Measurements from ENCODE around the gene TLN1.
A peak's percentile ranks its signal among the peaks of the same experiment; 100 is the strongest.

Gene TLN1

GRCh38 chr9:35755071-35755470 is 23.1 kb upstream of the TLN1 start:
- DNase-seq (ENCODE audit: low read depth in 2 of 2): no peak

GRCh38 chr9:35754264-35754663 is 22.3 kb upstream of the TLN1 start, which contains the start of gene MSMP:
MSMP (minus strand) TSS chr9:35754276; CDS start chr9:35754129, 147 bp downstream.
- no peak for DNase-seq (ENCODE audit: low read depth in 2 of 2)

GRCh38 chr9:35753466-35753865 is 21.5 kb upstream of the TLN1 start:
- DNase-seq (ENCODE audit: low read depth in 2 of 2): no peak

- no peak for DNase-seq (ENCODE audit: low read depth in 2 of 2)
Observed at GRCh38 chr9:35750256-35750531, 18.2 kb upstream of the TLN1 start.

GRCh38 chr9:35749515-35750255 is 17.7 kb upstream of the TLN1 start:
- peak in 1 of 2 donors; percentile 33 for DNase-seq (ENCODE audit: low read depth in 2 of 2)

- DNase-seq (ENCODE audit: low read depth in 2 of 2): peak in 1 of 2 donors; percentile 51
Observed at GRCh38 chr9:35748858-35749514, 17.0 kb upstream of the TLN1 start, which contains the start of the genes GBA2 and RGP1. GBA2 (minus strand) TSS chr9:35749228; CDS start chr9:35748704, 524 bp downstream. RGP1 (plus strand) TSS chr9:35749287; CDS start chr9:35749756, 469 bp downstream.

GRCh38 chr9:35748242-35748857 is 16.4 kb upstream of the TLN1 start:
- DNase-seq (ENCODE audit: low read depth in 2 of 2): no peak

GRCh38 chr9:35746583-35746982 is 14.6 kb upstream of the TLN1 start:
- DNase-seq (ENCODE audit: low read depth in 2 of 2): no peak

GRCh38 chr9:35745569-35745968 is 13.6 kb upstream of the TLN1 start:
- no peak for DNase-seq (ENCODE audit: low read depth in 2 of 2)

- DNase-seq (ENCODE audit: low read depth in 2 of 2): no peak
Observed at GRCh38 chr9:35743880-35744518, 12.0 kb upstream of the TLN1 start.

- no peak for DNase-seq (ENCODE audit: low read depth in 2 of 2)
Observed at GRCh38 chr9:35743452-35743851, 11.5 kb upstream of the TLN1 start.

- no peak for DNase-seq (ENCODE audit: low read depth in 2 of 2)
Observed at GRCh38 chr9:35741740-35742139, 9.7 kb upstream of the TLN1 start.

GRCh38 chr9:35740243-35740642 is 8.2 kb upstream of the TLN1 start:
- DNase-seq (ENCODE audit: low read depth in 2 of 2): no peak

- DNase-seq (ENCODE audit: low read depth in 2 of 2): no peak
Observed at GRCh38 chr9:35738924-35739323, 6.9 kb upstream of the TLN1 start.

GRCh38 chr9:35738186-35738585 is 6.2 kb upstream of the TLN1 start:
- no peak for DNase-seq (ENCODE audit: low read depth in 2 of 2)

GRCh38 chr9:35737143-35737542 is 5.1 kb upstream of the TLN1 start:
- no peak for DNase-seq (ENCODE audit: low read depth in 2 of 2)

GRCh38 chr9:35736201-35736633 is 4.2 kb upstream of the TLN1 start:
- DNase-seq (ENCODE audit: low read depth in 2 of 2): peak in 1 of 2 donors; percentile 46

- no peak for DNase-seq (ENCODE audit: low read depth in 2 of 2)
Observed at GRCh38 chr9:35734096-35734495, 2.1 kb upstream of the TLN1 start.

- DNase-seq (ENCODE audit: low read depth in 2 of 2): no peak
Observed at GRCh38 chr9:35732800-35733541, 976 bp upstream of the TLN1 start.

- DNase-seq (ENCODE audit: low read depth in 2 of 2): no peak
Observed at GRCh38 chr9:35731415-35732184, 395 bp downstream of the TLN1 start.

GRCh38 chr9:35730486-35730854 is 1.5 kb downstream of the TLN1 start:
- no peak for DNase-seq (ENCODE audit: low read depth in 2 of 2)
